GM12801 (cell line): ENCODE measurements around the gene PATE2.

Experiments used
- CTCF ChIP-seq: IDR thresholded peaks from one replicate; pipeline ENCODE4 v1.5.1; 2011; ENCODE audit warnings: control low read depth; ENCODE audit not compliant: insufficient read length; ENCODE audit errors: extremely low read depth

PATE2 gene

GRCh38 chr11:125777309-125777708 is 1.3 kb downstream of the PATE2 start:
- no peak for TF ChIP-seq CTCF

GRCh38 chr11:125773516-125773915 is 5.1 kb downstream of the PATE2 start:
- TF ChIP-seq CTCF, result no peak

GRCh38 chr11:125772834-125773505 is 5.7 kb downstream of the PATE2 start:
- TF ChIP-seq CTCF, result no peak

- TF ChIP-seq CTCF, result no peak
These were observed 8.0 kb downstream of the PATE2 start for GRCh38 chr11:125770583-125770982.

GRCh38 chr11:125768336-125769046 is 10.1 kb downstream of the PATE2 start:
- no peak for TF ChIP-seq CTCF

GRCh38 chr11:125766251-125766650 is 12.4 kb downstream of the PATE2 start:
- no peak for TF ChIP-seq CTCF

GRCh38 chr11:125763483-125763882 is 15.1 kb downstream of the PATE2 start:
- TF ChIP-seq CTCF, result no peak
